Gastroesophageal sphincter (tissue), 4 donors: ENCODE data around the gene FAM50A. TPM values are rescaled to one million over a fixed set of nuclear protein-coding genes. Genes with fewer than 3 reads are reported as not detected.

Source experiments
- ATAC-seq: fragments of 150-250 bp; one replicate; pipeline ENCODE4 v1.9.1; 2016; ENCODE audit warnings: mild to moderate bottlenecking, moderate library complexity
- H3K27ac ChIP-seq, 4 donors: fragments of 200-600 bp; sonication (generic) in 3 of 4; 1 replicate in 3 of 4; 2 replicates in 1 of 4; pipeline ENCODE4 v1.5.1; 2016 to 2019
- H3K27me3 ChIP-seq: fragments of 200-600 bp; sonication (generic); one replicate; pipeline ENCODE4 v1.5.1; 2019
- H3K36me3 ChIP-seq, 2 donors: fragments of 200-600 bp; sonication (generic); one replicate each; pipeline ENCODE4 v1.5.1; 2019; ENCODE audit warnings: control low read depth in 1 of 2
- H3K4me1 ChIP-seq, 3 donors: fragments of 200-600 bp; sonication (generic); 1 replicate in 2 of 3; 2 replicates in 1 of 3; pipeline ENCODE4 v1.5.1; 2016 to 2019; ENCODE audit warnings: control low read depth in 2 of 3
- H3K4me3 ChIP-seq, 2 donors: fragments of 200-600 bp; sonication (generic); one replicate each; pipeline ENCODE4 v1.5.1; 2019; ENCODE audit warnings: mild to moderate bottlenecking in 1 of 2, moderate library complexity in 1 of 2
- H3K9me3 ChIP-seq, 3 donors: fragments of 200-600 bp; sonication (generic); one replicate each; pipeline ENCODE4 v1.5.1; 2017 to 2019; ENCODE audit warnings: control low read depth in 2 of 3
- EP300 ChIP-seq: sonication (generic); formaldehyde crosslinking; IDR thresholded peaks from one replicate; pipeline ENCODE4 v1.6.1; 2017; ENCODE audit warnings: antibody characterized with exemption, mild to moderate bottlenecking
- POLR2A ChIP-seq, 2 donors: fragments of 450-650 bp; IDR thresholded peaks; one replicate each; pipeline ENCODE4 v1.6.1; 2017; ENCODE audit warnings: antibody characterized with exemption in 2 of 2, mild to moderate bottlenecking in 2 of 2, moderate library complexity in 1 of 2
- POLR2AphosphoS5 ChIP-seq: sonication (generic); formaldehyde crosslinking; IDR thresholded peaks from one replicate; pipeline ENCODE4 v1.6.1; 2017; ENCODE audit warnings: antibody characterized with exemption
- WGBS, 2 donors: methylation state at CpG; one replicate each; pipeline ENCODE4 v1.1.5; 2018; ENCODE audit warnings: low coverage in 1 of 2; 5-methylcytosine and 5-hydroxymethylcytosine counted together
- total RNA-seq, 4 donors: library from RNA; depleted of rRNA; stranded (reverse); fragments of >200 nt; gene quantifications; one replicate each; pipeline ENCODE4 v1.1.0, GENCODE V29; 2016
- TF ChIP-seq, protein P1 (sequence below), 4 experiments: fragments of 200-600 bp in 2 of 4; fragments of 450-650 bp in 2 of 4; sonication (generic) in 1 of 4; IDR thresholded peaks; one replicate each; pipeline ENCODE4 v1.5.1; 2017 to 2019; ENCODE audit warnings: antibody characterized with exemption in 4 of 4, mild to moderate bottlenecking in 2 of 4, moderate library complexity in 2 of 4

The FAM50A gene
- total RNA-seq, 4 donors from 2014 or later = 49.8 to 58.2 (median 53.4) TPM

DNA sequence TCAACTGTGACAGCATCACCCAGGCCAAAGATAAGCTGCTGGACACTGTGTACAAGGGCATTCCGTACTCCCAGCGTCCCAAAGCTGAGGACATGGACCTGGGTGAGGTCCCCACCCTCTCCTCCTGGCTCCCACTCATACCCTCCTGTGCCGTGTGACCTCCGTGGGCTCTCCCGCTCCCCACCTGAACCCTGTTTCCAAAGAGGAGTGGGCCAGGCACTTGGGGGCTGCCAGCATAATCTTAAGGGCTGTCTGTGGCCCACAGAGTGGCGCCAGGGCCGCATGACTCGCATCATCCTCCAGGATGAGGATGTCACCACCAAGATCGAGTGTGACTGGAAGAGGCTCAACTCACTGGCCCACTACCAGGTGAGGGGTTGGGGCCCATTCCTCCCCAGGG is 25.2 kb downstream of the FAM50A start:
- Histone ChIP-seq H3K4me1 (no peaks in the 10 kb centered on the region), H3K4me3 (no peak overlapping the region), H3K27me3 (no peaks in the 10 kb centered on the region), H3K27ac (no peak overlapping the region), H3K36me3 (peaks cover 0 to 93% of the 10 kb centered on the region in 2 donors), H3K9me3 (no peaks in the 10 kb centered on the region)
- ATAC-seq = no peak
- TF ChIP-seq POLR2AphosphoS5 = no peak
- TF ChIP-seq EP300 = no peak
- TF ChIP-seq, protein P1, sequence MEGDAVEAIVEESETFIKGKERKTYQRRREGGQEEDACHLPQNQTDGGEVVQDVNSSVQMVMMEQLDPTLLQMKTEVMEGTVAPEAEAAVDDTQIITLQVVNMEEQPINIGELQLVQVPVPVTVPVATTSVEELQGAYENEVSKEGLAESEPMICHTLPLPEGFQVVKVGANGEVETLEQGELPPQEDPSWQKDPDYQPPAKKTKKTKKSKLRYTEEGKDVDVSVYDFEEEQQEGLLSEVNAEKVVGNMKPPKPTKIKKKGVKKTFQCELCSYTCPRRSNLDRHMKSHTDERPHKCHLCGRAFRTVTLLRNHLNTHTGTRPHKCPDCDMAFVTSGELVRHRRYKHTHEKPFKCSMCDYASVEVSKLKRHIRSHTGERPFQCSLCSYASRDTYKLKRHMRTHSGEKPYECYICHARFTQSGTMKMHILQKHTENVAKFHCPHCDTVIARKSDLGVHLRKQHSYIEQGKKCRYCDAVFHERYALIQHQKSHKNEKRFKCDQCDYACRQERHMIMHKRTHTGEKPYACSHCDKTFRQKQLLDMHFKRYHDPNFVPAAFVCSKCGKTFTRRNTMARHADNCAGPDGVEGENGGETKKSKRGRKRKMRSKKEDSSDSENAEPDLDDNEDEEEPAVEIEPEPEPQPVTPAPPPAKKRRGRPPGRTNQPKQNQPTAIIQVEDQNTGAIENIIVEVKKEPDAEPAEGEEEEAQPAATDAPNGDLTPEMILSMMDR (IDR thresholded peaks at IDR 0.05) = no peak
- no peak for TF ChIP-seq POLR2A (IDR thresholded peaks at IDR 0.05)
- WGBS, 2 donors = 40% methylated on average over 1 of the region's 9 CpGs; no CpG with 5 or more reads in 1 of the 2 donors

DNA sequence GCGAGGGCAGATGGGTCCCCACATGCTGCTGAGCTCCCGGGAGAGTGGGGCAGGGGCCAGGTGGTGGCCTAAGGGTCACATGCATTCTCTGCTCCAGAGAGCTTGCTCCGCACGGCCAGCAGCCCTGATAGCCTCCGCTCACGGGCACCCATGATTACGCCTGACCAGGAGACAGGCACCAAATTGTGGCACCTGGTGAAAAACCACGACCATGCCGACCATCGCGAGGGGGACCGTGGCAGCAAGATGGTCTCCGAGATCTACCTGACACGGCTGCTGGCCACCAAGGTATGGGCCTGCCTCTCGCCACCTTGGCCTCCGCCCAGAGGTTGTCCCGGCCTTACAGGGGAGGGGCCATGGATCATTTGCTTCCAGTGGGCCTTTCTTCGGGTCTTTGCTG is 25.9 kb downstream of the FAM50A start:
- ATAC-seq = no peak
- WGBS, 2 donors = 100% methylated on average over 2 of the region's 18 CpGs; no CpG with 5 or more reads in 1 of the 2 donors
- peaks cover 0 to 85% of the 10 kb centered on the region in 2 donors for H3K36me3 ChIP-seq

DNA sequence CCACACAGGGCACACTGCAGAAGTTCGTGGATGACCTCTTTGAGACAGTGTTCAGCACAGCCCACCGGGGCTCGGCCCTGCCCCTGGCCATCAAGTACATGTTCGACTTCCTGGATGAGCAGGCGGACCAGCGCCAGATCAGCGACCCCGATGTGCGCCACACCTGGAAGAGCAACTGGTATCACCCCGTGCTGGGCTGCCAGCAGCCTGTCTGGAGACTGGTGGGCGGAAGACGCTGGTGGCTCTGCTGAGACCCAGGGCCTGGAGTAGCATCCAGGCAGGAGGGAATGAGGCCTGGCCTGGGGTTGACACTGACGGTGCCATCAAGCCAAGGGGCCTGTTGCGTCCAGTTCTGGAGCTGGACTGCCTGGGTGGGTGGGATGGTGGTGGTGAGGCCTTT is 26.5 kb downstream of the FAM50A start:
- Histone ChIP-seq H3K27me3 (no peaks in the 10 kb centered on the region), H3K4me1 (no peaks in the 10 kb centered on the region), H3K4me3 (no peak overlapping the region), H3K36me3 (peaks cover 0 to 79% of the 10 kb centered on the region in 2 donors), H3K9me3 (no peaks in the 10 kb centered on the region), H3K27ac (no peak overlapping the region)
- TF ChIP-seq EP300 (no peak), POLR2AphosphoS5 (no peak), POLR2A (IDR thresholded peaks at IDR 0.05) (no peak)
- TF ChIP-seq, protein P1 (IDR thresholded peaks at IDR 0.05) = no peak
- WGBS, 2 donors = no CpG with 5 or more reads among the region's 14 CpGs
- no peak for ATAC-seq

More for the DNA sequence above, 25.9 kb downstream of the FAM50A start:
- H3K9me3 ChIP-seq = no peaks in the 10 kb centered on the region
- no peak overlapping the region for H3K27ac ChIP-seq
- TF ChIP-seq, protein P1 (IDR thresholded peaks at IDR 0.05) = no peak
- no peak for TF ChIP-seq POLR2A (IDR thresholded peaks at IDR 0.05)
- H3K27me3 ChIP-seq = no peaks in the 10 kb centered on the region
- no peaks in the 10 kb centered on the region for H3K4me1 ChIP-seq
- no peak overlapping the region for H3K4me3 ChIP-seq

DNA sequence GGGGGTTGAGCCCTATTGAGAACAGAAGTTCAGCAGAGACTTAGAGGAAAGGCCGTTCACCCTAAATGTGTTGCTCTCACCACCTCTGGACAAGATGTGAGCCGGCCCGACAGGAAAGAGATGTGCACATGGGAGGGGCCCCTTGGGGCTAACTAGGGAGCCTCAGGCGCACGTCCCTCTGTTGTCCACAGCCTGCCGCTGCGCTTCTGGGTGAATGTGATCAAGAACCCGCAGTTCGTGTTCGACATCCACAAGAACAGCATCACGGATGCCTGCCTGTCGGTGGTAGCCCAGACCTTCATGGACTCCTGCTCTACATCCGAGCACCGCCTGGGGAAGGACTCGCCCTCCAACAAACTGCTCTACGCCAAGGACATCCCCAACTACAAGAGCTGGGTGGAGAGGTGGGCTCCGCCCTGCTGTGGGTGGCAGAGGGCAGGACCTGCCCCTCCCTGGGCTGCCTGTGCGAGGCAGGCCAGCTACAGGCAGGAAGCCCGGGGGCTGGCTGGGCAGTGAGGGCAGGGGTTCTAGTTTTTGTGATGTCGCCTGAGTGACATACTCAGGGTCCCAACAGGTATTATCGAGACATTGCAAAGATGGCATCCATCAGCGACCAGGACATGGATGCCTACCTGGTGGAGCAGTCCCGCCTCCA is 27.1 kb downstream of the FAM50A start:
- Histone ChIP-seq H3K27me3 (no peaks in the 10 kb centered on the region), H3K9me3 (no peaks in the 10 kb centered on the region), H3K36me3 (peaks cover 0 to 73% of the 10 kb centered on the region in 2 donors), H3K27ac (no peak overlapping the region), H3K4me3 (no peak overlapping the region), H3K4me1 (no peaks in the 10 kb centered on the region)
- ATAC-seq = no peak
- TF ChIP-seq, protein P1 (IDR thresholded peaks at IDR 0.05) = no peak
- TF ChIP-seq POLR2AphosphoS5 (no peak), POLR2A (IDR thresholded peaks at IDR 0.05) (no peak), EP300 (no peak)
- 60 to 94% methylated on average over 1 to 5 of the region's 23 CpGs for whole genome bisulfite sequencing, 2 donors
